Limb (tissue), 2 donors: Measurements from ENCODE around the gene KCNH3.

ENCODE experiments used
- DNase-seq, 2 donors: peaks; one replicate each; pipeline ENCODE4 v3.0.0-alpha.2; 2016; ENCODE audit errors: extremely low spot score in 2 of 2

KCNH3 gene

DNA sequence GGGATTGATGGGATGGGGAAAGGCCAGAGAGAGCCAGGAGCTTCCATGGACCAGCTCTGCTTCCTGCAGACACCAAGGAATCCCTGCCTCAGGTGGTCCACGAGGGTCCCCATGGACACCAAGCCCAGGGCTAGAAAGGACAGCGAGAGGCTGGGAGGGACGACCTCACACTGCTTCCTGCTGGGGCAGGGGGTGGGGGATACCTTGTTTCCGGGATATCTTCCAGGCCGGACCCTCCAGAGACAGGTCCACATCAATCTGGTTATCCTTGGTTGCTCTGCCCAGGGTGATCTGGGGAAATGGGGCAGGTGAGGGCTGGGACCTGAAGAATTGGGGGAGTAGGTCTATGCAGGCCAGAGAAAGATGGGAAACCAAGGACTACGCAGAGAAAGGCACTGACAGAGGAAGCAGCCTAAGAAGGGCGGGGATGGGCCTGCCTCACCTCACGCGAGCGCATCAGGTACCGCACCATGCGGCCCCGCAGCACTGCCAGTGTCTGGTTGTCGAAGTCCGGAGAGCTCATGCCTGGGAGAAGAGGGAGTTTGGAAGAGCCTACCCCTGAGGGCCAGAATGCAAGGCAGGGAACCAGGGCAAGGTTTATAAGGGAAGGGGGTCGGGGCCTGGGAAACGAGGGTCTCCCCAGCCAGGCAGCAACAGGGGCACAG is 20.3 kb downstream of the KCNH3 start:
- no peak for DNase-seq

GRCh38 chr12:49560695-49561094 is 21.9 kb downstream of the KCNH3 start:
- no peak for DNase-seq

GRCh38 chr12:49562233-49562632 is 23.4 kb downstream of the KCNH3 start:
- DNase-seq = no peak

- DNase-seq = no peak
Measured at GRCh38 chr12:49562831-49563230, 24.0 kb downstream of the KCNH3 start.

DNA sequence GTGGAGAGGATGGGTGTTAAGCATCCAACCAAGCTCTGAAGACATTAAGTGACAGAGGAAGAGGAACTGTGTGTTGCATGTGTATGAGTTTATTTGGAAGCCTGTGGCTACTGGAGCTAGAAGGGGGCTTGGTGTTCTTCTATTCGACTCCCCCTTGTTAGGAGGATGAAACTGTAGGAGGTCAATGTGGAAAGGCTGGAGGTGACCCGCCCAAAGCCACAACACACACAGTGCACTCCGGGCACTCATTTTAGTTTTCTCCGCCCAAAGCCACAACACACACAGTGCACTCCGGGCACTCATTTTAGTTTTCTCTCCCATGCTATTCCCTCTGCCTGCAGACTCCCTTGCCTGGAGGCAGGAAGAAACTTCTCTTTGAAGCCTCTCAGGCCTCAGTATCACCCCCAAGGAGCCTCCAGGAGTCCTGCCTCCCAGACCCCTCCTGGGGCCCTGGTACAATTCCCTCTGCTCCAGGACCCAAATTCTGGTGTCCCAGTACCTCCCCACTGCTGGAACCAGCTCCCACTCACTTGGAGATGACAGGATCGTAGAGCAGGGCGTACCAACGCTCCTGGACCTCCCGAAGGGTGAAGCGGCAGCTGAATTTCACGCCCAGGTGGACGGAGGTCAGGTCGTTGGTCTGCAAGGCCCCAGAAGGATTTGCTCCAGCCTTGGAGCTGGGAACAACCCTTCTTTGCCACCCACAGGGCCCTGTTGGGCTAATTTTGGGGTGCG is 25.3 kb downstream of the KCNH3 start:
- no peak for DNase-seq

DNA sequence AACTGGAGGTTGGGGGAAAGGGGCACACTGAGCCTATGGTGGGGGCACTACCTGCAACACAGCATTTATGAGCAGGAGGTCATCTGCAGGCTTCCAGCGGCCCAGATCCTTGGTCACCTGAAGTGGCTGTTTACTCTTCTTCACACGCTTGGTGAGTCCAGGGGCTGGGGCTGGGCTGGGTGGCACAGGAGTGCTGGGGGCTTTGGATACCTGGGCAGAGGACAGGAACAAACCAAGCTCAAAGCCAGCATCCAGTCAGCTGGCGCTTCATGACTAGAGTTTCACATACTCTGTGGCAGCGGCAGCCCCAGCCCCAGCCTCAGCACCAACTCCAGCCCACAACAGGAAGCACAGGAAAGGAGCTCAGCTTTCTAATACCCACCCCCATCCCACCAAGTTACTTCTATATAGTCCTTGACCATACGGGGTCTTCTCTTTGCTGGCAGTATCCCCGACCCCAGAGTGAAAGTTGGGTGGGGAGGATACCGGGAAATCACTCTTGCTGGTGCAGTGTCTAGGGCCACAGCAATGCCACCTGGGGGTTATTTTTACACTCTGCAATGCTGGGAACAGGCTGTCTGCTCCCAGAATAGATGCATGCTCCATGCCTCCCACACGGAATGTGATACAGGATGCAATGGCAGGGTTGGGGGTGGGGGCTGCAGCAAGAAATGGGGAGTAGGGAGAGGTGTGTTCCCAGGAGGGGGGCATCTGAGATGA is 26.0 kb downstream of the KCNH3 start:
- DNase-seq = no peak

DNA sequence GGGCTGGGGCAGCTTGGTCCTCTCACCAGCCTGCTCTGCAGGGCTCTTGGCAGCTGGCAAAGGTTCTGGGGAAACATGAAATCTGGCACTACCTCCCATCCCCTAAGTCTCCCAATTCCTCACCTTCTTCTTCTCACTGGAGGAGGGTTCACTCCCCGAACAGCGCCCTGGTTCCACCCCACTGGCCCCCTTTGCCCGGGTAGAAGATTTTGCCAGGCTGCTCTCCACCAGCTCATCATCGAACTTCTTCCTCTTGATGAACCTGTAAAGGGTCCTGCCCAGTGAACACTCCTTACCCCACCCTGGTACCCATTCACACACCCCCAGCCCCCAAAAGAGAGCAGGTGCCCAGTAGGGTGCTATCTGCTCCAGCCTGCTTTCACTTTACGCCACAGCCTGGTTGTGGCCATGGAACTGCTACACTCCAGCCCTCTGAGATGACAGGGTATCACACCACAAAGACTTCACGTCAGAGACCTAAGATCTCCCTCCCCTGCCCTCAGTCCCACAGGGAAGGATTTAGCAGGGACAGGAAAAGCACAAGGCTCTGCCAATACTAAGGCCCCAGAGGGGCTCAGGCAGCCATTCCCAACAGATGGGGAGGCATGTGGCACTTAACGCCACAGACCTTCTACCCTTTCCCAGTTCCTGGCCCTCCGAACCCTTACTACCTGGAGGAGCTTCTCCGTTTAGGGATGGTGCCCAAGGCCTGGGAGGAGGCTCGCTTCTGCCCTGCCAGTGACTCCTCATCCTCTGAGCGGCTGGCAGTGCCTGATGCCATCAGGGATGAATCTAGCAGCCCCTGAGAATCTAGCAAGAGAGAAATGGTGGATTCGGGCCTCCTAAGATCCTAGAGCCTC is 26.8 kb downstream of the KCNH3 start:
- DNase-seq = no peak

GRCh38 chr12:49566361-49566760 is 27.5 kb downstream of the KCNH3 start:
- no peak for DNase-seq

DNA sequence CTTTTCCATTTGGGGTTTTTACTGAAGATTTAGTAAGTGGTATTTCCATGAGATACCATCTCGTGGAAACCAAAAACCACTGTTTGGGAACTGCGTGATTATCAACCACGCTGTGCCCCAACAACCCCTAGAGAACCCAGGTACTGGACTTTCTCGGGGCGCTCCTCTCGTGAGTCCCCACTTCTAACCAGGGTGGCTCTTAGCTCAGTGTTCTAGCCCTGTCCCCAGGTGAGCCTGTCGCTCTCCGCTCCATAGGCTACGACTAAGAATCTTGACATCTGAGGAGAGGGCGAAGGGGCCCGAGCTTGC is 28.4 kb downstream of the KCNH3 start:
- DNase-seq = no peak

- peak; percentile 92 to 96 for DNase-seq
Measured at GRCh38 chr12:49567611-49568441, 29.0 kb downstream of the KCNH3 start, which contains the start of gene MCRS1. Gene MCRS1 (minus strand): TSS chr12:49568142. CDS start chr12:49566731, 1,411 bp downstream.

- no peak for DNase-seq
Measured at GRCh38 chr12:49568442-49569162, 29.8 kb downstream of the KCNH3 start.

- no peak for DNase-seq
Measured at GRCh38 chr12:49577589-49578315, 38.9 kb downstream of the KCNH3 start.

- no peak for DNase-seq
Measured at GRCh38 chr12:49578471-49579112, 39.8 kb downstream of the KCNH3 start.

- peak; percentile 69 to 82 for DNase-seq
Measured at GRCh38 chr12:49580572-49581535, 42.0 kb downstream of the KCNH3 start.

- DNase-seq = no peak
Measured at GRCh38 chr12:49582201-49582600, 43.4 kb downstream of the KCNH3 start.

- peak in 1 of 2 donors; percentile 32 for DNase-seq
Measured at GRCh38 chr12:49582850-49583249, 44.0 kb downstream of the KCNH3 start.

- peak in 1 of 2 donors; percentile 63 for DNase-seq
Measured at GRCh38 chr12:49583366-49584094, 44.7 kb downstream of the KCNH3 start.
